ENCODE data around the gene LYPD8. TPM values are rescaled to one million over a fixed set of nuclear protein-coding genes. Genes with fewer than 3 reads are reported as not detected.

The LYPD8 gene
- total and polyA plus RNA-seq, 2 of the 8 experiments (the other 6 are each of a cell fraction or from before 2014, with no cell fraction given) = not detected

GRCh38 chr1:248736977-248737376 lies 18.6 kb downstream of the LYPD8 start:
- no peak overlapping the region for H2BK120ac ChIP-seq (replicated peaks; ENCODE audit: low read depth, low read length)
- WGBS, 2 experiments (ENCODE audit: extremely low coverage in 1 of 2, insufficient coverage in 1 of 2, insufficient read length in 1 of 2, insufficient replicate concordance in 2 of 2, low coverage in 1 of 2, low lambda C conversion rate in 2 of 2, missing lambda C conversion rate in 1 of 2) = 60% methylated on average over 4 of the region's 4 CpGs; no CpG with 5 or more reads in 1 of the 2 experiments

More at GRCh38 chr1:248736977-248737376, 18.6 kb downstream of the LYPD8 start:
- Histone ChIP-seq H4K8ac (ENCODE audit: extremely low read depth, insufficient read depth, low read length) (no peak overlapping the region), H2BK20ac (ENCODE audit: low read length) (no peak overlapping the region), H3K27ac (ENCODE audit: low read depth, low read length) (no peak overlapping the region), H3K14ac (ENCODE audit: insufficient read length) (no peak overlapping the region), H2BK5ac (ENCODE audit: low read depth, low read length) (no peak overlapping the region), H2BK15ac (ENCODE audit: low read length) (no peak overlapping the region), H3K9me3 (ENCODE audit: insufficient read depth in 2 of 2, low read depth in 1 of 2, low read length in 1 of 2) (peaks cover 82 to 84% of the 10 kb centered on the region in 2 experiments), H3K56ac (replicated peaks; ENCODE audit: insufficient read length, low read depth, low read length) (no peak overlapping the region), H4K5ac (ENCODE audit: insufficient read length, low read depth, low read length) (no peak overlapping the region), H4K20me1 (replicated peaks in 1 of 2; ENCODE audit: control insufficient read depth in 1 of 2, insufficient read depth in 2 of 2, low read length in 2 of 2) (no peaks in the 10 kb centered on the region), H3K4me3 (ENCODE audit: extremely low read depth in 1 of 4, insufficient read depth in 2 of 4, low read depth in 3 of 4, low read length in 4 of 4) (no peak overlapping the region), H3K18ac (ENCODE audit: extremely low read depth, low read length) (no peak overlapping the region), H3K79me1 (ENCODE audit: low read depth, low read length) (no peaks in the 10 kb centered on the region), H2AFZ (ENCODE audit: low read length) (no peak overlapping the region), H3K27me3 (replicated peaks in 1 of 4; ENCODE audit: control insufficient read depth in 3 of 4, extremely low read depth in 1 of 4, insufficient read depth in 3 of 4, low read length in 3 of 4) (no peaks in the 10 kb centered on the region), H3K23ac (ENCODE audit: insufficient read length) (no peak overlapping the region), H3K79me2 (ENCODE audit: control insufficient read depth in 1 of 2, insufficient read depth in 2 of 2, low read length in 2 of 2) (no peaks in the 10 kb centered on the region), H3K36me3 (ENCODE audit: control insufficient read depth in 2 of 4, insufficient read depth in 4 of 4, low read length in 3 of 4) (peaks cover 0 to 2% (median 0%) of the 10 kb centered on the region in 4 experiments; a peak in 1 of 8 replicates), H3K4me2 (ENCODE audit: insufficient read depth in 1 of 2, low read depth in 2 of 2, low read length in 2 of 2) (no peak overlapping the region), H4K91ac (replicated peaks; ENCODE audit: insufficient read length, low read length) (no peak overlapping the region), H3K9ac (replicated peaks in 1 of 4; ENCODE audit: extremely low read depth in 1 of 4, low read depth in 3 of 4, low read length in 3 of 4) (no peak overlapping the region), H3K4ac (replicated peaks; ENCODE audit: insufficient read length, low read depth, low read length) (no peak overlapping the region), H2AK5ac (ENCODE audit: low read depth, low read length) (no peak overlapping the region), H2BK12ac (ENCODE audit: low read depth, low read length) (no peak overlapping the region), H3K4me1 (replicated peaks in 1 of 4; ENCODE audit: control insufficient read depth in 3 of 4, insufficient read depth in 4 of 4, low read length in 3 of 4) (no peaks in the 10 kb centered on the region), H3K23me2 (ENCODE audit: low read depth, low read length) (no peaks in the 10 kb centered on the region)
- FAIRE-seq = no peak
- CTCF ChIA-PET (ENCODE audit: partially characterized antibody) = no interaction called here
- TF ChIP-seq ATF2 (IDR thresholded peaks at IDR 0.05; ENCODE audit: low read length) = no peak
- no peak for TF ChIP-seq PHF8 (conservative IDR thresholded peaks at IDR 0.05; ENCODE audit: low read depth, low read length)
- no peak for TF ChIP-seq TCF12 (IDR thresholded peaks at IDR 0.05; ENCODE audit: low read depth, low read length)
- no peak for TF ChIP-seq RXRA (IDR thresholded peaks at IDR 0.05; ENCODE audit: insufficient read depth, low read depth, low read length)
- no peak for TF ChIP-seq JUN (IDR thresholded peaks at IDR 0.05; ENCODE audit: low read depth, low read length)
- TF ChIP-seq MAFK (IDR thresholded peaks at IDR 0.05; ENCODE audit: low read depth, low read length) = no peak
- no peak for TF ChIP-seq FOSL1 (IDR thresholded peaks at IDR 0.05; ENCODE audit: insufficient read depth, low read depth, low read length)
- TF ChIP-seq SP1 (IDR thresholded peaks at IDR 0.05; ENCODE audit: low read depth, low read length) = no peak
- POLR2A ChIA-PET (ENCODE audit: partially characterized antibody) = no interaction called here
- DNase-seq (ENCODE audit: low read depth in 1 of 2, low spot score in 2 of 2) = no peak

Measured in H1 (cell line).